Duodenal mucosa (tissue), 2 donors: Measurements from ENCODE around the gene TSC2.

Experiments used
- H3K27ac ChIP-seq: one replicate; pipeline ENCODE4 v1.7.0; 2013; ENCODE audit warnings: low read depth, low read length
- H3K27me3 ChIP-seq, 2 donors: one replicate each; pipeline ENCODE4 v1.7.0; 2013; ENCODE audit warnings: low read length in 2 of 2, control low read depth in 1 of 2; ENCODE audit not compliant: insufficient read depth in 2 of 2, control insufficient read depth in 1 of 2
- H3K36me3 ChIP-seq, 2 donors: one replicate each; pipeline ENCODE4 v1.7.0; 2013; ENCODE audit warnings: low read length in 2 of 2, control low read depth in 1 of 2; ENCODE audit not compliant: insufficient read depth in 2 of 2, control insufficient read depth in 1 of 2
- H3K4me1 ChIP-seq, 2 donors: one replicate each; pipeline ENCODE4 v1.7.0; 2013; ENCODE audit warnings: low read length in 2 of 2, control low read depth in 1 of 2; ENCODE audit not compliant: insufficient read depth in 2 of 2, control insufficient read depth in 1 of 2
- H3K4me3 ChIP-seq, 2 donors: one replicate each; pipeline ENCODE4 v1.7.0; 2013; ENCODE audit warnings: low read length in 2 of 2, low read depth in 1 of 2
- H3K9ac ChIP-seq, 2 donors: one replicate each; pipeline ENCODE4 v1.7.0; 2013; ENCODE audit warnings: low read length in 2 of 2, low read depth in 1 of 2
- H3K9me3 ChIP-seq, 2 donors: one replicate each; pipeline ENCODE4 v1.7.0; 2013; ENCODE audit warnings: low read length in 2 of 2, control low read depth in 1 of 2; ENCODE audit not compliant: control insufficient read depth in 1 of 2

The TSC2 gene

DNA sequence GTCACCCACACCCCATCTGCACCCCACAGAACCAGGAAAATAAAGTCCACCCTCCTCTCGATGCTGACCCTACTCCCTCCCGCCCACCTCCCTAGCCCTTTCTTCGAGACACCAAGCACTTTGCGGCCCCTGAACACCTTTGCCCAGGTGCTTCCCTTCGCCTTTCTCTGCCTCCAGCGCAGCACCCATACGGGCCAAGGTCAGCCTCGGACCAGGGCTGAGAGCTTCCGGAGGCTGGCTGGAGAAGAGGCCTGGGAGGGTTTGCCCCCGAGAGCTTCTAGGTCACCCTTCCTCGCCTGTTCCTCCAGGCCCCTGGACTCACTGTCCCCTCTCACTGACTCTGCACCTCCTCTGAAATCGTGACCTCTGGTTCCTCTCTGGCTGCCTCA, 23.8 kb upstream of the TSC2 start:
- Histone ChIP-seq H3K4me1 (peaks cover 10 to 29% of the 10 kb centered on the region in 2 donors), H3K9ac (no peak overlapping the region), H3K36me3 (no peaks in the 10 kb centered on the region), H3K27ac (no peak overlapping the region), H3K4me3 (no peak overlapping the region), H3K9me3 (no peaks in the 10 kb centered on the region), H3K27me3 (peaks cover 14 to 22% of the 10 kb centered on the region in 2 donors)

DNA sequence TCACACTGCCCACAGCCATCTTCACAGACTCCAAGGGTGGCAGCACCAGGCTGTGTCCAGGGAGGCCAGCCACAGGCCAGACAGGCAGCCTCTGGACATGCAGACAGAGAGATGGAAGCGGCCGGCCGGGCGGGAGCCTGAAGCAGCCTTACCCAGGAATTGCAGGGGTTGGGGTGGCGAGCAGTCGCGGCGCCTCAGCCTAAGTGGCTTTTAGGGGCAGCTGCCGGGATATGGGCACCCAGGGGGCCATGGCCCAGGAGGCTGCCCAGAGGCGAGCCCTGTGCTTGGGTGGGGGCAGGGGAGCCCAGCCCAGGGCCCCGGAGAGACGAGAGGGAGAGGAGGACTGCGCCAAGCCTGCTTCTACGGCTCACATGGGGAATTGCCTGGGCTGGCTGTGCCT, 22.5 kb upstream of the TSC2 start:
- Histone ChIP-seq H3K9me3 (no peaks in the 10 kb centered on the region), H3K9ac (no peak overlapping the region), H3K36me3 (no peaks in the 10 kb centered on the region), H3K27ac (no peak overlapping the region), H3K27me3 (peaks cover 2 to 14% of the 10 kb centered on the region in 2 donors), H3K4me3 (no peak overlapping the region), H3K4me1 (peaks cover 10 to 34% of the 10 kb centered on the region in 2 donors)

DNA sequence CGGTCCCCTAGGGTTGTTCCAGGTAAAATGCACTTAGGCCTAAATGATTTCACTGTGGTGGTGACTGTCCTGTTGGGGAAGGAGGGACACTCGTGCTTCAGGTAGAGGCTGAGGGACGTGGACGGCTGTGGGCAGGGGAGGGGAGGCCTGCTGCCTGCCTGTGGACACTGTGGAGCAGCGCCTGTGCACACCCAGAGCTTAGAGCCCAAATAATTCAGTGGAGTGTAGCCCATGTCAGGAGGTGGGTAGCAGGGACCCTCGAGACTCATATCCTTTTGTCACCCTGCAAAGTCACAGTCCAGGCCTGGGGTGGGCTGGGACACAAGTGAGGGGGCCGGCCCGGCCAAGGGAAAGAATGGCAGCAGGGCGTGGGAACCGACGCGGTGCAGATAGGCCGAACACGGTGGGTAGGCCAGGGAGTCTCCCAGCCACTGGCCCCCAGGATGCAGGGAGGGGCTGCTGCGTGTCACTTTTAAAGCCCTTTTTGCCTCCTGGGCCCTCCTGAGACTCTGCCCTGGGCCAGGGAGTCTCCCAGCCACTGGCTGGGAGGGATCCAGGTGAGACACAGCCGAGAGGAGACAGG, 21.8 kb upstream of the TSC2 start:
- Histone ChIP-seq H3K27ac (no peak overlapping the region), H3K4me1 (peaks cover 10 to 34% of the 10 kb centered on the region in 2 donors), H3K36me3 (no peaks in the 10 kb centered on the region), H3K4me3 (peak overlapping the region in 1 of 2 donors; percentile 53), H3K27me3 (peaks cover 0 to 7% of the 10 kb centered on the region in 2 donors), H3K9me3 (no peaks in the 10 kb centered on the region), H3K9ac (peak overlapping the region; percentile 33 to 51)

GRCh38 chr16:2026461-2027023, 21.2 kb upstream of the TSC2 start, which contains the start of gene NHERF2:
TSS of gene NHERF2 (plus strand) at chr16:2026902. CDS start at chr16:2027006, 104 bp downstream.
- Histone ChIP-seq H3K36me3 (no peaks in the 10 kb centered on the region), H3K4me1 (peaks cover 10 to 34% of the 10 kb centered on the region in 2 donors), H3K4me3 (peak within 1 kb of the TSS; percentile 42 to 80), H3K9ac (peak within 1 kb of the TSS; percentile 33 to 51), H3K9me3 (no peaks in the 10 kb centered on the region), H3K27ac (no peak within 1 kb of the TSS), H3K27me3 (peaks cover 0 to 5% of the 10 kb centered on the region in 2 donors)

DNA sequence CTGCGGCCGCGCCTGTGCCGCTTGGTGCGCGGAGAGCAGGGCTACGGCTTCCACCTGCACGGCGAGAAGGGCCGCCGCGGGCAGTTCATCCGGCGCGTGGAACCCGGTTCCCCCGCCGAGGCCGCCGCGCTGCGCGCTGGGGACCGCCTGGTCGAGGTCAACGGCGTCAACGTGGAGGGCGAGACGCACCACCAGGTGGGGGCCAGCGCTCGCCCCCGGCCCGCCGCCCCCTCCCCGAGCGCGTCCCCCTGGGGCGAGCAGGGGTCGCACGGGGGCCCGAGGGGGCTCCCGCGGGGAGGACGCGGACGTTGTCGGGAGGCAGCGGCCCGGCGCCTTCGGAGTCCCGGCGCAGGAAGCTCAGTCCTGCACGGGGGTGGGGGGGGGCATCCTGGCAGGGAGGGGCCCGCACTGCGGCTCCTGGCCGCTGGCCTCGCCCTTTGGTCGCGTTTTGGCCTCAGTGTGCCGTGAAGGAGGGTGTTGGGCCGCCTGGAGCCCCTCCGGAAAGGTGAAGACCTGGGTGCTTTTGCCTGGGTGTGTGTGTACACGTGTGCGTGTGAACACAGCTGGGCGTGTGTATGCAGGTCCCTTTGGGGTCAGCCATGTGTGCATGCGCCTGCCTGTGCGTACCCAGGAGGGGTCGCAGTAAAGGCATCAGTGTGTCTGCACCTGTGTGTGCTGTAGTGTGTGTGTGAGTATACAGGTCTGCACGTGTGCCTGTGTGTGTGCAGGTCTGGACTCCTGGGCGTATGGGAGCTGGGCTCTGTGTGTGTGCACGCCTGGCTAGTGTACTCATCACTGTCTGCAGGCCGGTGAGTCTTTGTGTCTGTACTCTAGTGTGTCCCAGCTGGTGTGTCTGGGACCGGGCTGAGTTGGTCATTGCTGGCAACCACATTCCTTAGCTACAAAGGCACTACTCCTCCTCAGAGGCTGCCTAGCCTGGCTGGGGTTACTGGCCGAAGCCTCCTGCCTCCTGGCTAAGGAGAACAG, 20.5 kb upstream of the TSC2 start:
- H3K9ac ChIP-seq = peak overlapping the region; percentile 18 to 43
- H3K9me3 ChIP-seq = no peaks in the 10 kb centered on the region
- H3K27ac ChIP-seq = no peak overlapping the region
- H3K4me1 ChIP-seq = peaks cover 10 to 34% of the 10 kb centered on the region in 2 donors
- peak overlapping the region; percentile 42 to 80 for H3K4me3 ChIP-seq
- no peaks in the 10 kb centered on the region for H3K36me3 ChIP-seq
- H3K27me3 ChIP-seq = peaks cover 0 to 2% of the 10 kb centered on the region in 2 donors

DNA sequence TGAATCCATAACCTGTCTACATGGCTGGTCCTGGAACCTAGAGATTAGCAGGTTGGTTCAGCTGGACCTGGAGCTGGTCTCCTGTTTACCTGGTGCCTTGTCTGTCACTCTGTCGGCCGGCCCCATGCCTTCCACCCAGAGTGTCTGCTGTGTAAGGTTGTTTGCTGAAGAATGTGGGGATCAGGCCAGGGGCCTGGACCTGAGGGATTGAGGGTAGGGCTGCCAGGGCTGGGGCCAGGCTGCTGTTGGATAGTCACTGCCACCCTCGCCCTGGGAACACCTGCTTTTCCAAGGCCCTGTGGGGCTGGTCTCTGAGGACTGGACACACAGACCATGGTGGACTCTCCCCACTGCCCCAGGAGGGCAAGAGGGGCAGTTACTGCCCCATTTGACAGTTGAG, 19.6 kb upstream of the TSC2 start:
- Histone ChIP-seq H3K27ac (no peak overlapping the region), H3K4me3 (peak overlapping the region; percentile 42 to 80), H3K4me1 (peaks cover 4 to 27% of the 10 kb centered on the region in 2 donors), H3K36me3 (no peaks in the 10 kb centered on the region), H3K9ac (peak overlapping the region; percentile 10 to 43), H3K9me3 (no peaks in the 10 kb centered on the region), H3K27me3 (no peaks in the 10 kb centered on the region)

DNA sequence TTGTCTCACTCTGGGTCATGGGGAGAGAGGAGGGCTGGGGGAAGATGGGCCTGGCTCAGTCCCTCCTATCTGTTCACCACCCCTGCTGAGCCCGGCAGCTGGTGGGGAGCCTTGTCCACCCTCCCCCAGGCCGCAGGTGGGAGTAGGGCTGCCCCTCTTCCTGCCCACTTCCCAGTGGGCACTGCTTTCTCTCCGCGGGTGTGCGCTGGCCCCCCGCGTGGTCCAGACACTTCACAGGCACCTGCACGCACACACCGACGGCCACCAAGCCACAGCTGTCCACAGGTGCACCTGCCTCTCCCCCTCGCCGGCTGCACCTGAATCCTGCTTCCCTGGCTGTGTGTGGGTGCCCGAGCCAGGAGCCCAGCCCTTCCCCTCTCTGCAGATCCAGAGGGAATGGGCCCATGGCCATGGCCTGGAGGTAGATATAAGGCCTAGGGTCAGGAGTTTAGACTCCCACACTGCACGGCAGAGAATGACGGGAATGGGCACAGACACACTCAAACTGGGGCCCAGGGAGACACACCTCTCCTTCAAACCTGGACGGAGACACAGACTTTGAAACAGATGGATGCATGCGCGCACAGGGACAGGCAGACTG, 19.1 kb upstream of the TSC2 start:
- Histone ChIP-seq H3K4me1 (peaks cover 1 to 22% of the 10 kb centered on the region in 2 donors), H3K27ac (no peak overlapping the region), H3K4me3 (peak overlapping the region in 1 of 2 donors; percentile 80), H3K9me3 (no peaks in the 10 kb centered on the region), H3K36me3 (no peaks in the 10 kb centered on the region), H3K9ac (peak overlapping the region in 1 of 2 donors; percentile 10), H3K27me3 (no peaks in the 10 kb centered on the region)

GRCh38 chr16:2029350-2029749, 18.4 kb upstream of the TSC2 start:
- peaks cover 4 to 17% of the 10 kb centered on the region in 2 donors for H3K4me1 ChIP-seq
- H3K9ac ChIP-seq = no peak overlapping the region
- H3K36me3 ChIP-seq = no peaks in the 10 kb centered on the region
- H3K27ac ChIP-seq = no peak overlapping the region
- H3K9me3 ChIP-seq = no peaks in the 10 kb centered on the region
- H3K27me3 ChIP-seq = no peaks in the 10 kb centered on the region
- no peak overlapping the region for H3K4me3 ChIP-seq

GRCh38 chr16:2030036-2030435, 17.7 kb upstream of the TSC2 start:
- Histone ChIP-seq H3K27me3 (no peaks in the 10 kb centered on the region), H3K4me3 (no peak overlapping the region), H3K36me3 (no peaks in the 10 kb centered on the region), H3K9ac (no peak overlapping the region), H3K27ac (no peak overlapping the region), H3K4me1 (peaks cover 4 to 22% of the 10 kb centered on the region in 2 donors), H3K9me3 (no peaks in the 10 kb centered on the region)
